ENCODE measurements around the gene UGT1A5. TPM values are rescaled to one million over a fixed set of nuclear protein-coding genes. Genes with fewer than 3 reads are reported as not detected.

UGT1A5 gene
- total RNA-seq (2016; rRNA removed; fragmentation: Illumina TruSeq; extraction: Trizol): not detected in 2 replicates
- total RNA-seq (2016; cell fraction: cytosol; rRNA removed; fragmentation: Illumina TruSeq; extraction: Trizol; ENCODE audit: low read depth): not detected in 2 replicates
- not detected in 2 replicates for total RNA-seq (2016; cell fraction: insoluble cytoplasmic fraction; rRNA removed; fragmentation: Illumina TruSeq; extraction: Trizol)
- total RNA-seq (2016; cell fraction: membrane; rRNA removed; fragmentation: Illumina TruSeq; extraction: Trizol): not detected in 2 replicates
- total RNA-seq (2016; cell fraction: nucleus; rRNA removed; fragmentation: Illumina TruSeq; extraction: Trizol): not detected in 2 replicates
- polyA plus RNA-seq (2011; rRNA removed): not detected in 2 replicates
- polyA plus RNA-seq (2011; cell fraction: cytosol; rRNA removed): not detected in 2 replicates
- polyA plus RNA-seq (2011; cell fraction: nucleus; rRNA removed): not detected in 2 replicates
- not detected in 2 replicates for polyA plus RNA-seq (2012)
- polyA plus RNA-seq (2016; cell fraction: cytosol; fragmentation: Illumina TruSeq; extraction: Trizol; ENCODE audit: low read depth): not detected in 2 replicates
- not detected in 2 replicates for polyA plus RNA-seq (2016; cell fraction: insoluble cytoplasmic fraction; fragmentation: Illumina TruSeq; extraction: Trizol; ENCODE audit: low read depth)
- polyA plus RNA-seq (2016; cell fraction: membrane; fragmentation: Illumina TruSeq; extraction: Trizol; ENCODE audit: low read depth): not detected in 2 replicates
- polyA plus RNA-seq (2016; cell fraction: nucleus; fragmentation: Illumina TruSeq; extraction: Trizol; ENCODE audit: insufficient read depth, low read depth): not detected in 2 replicates
- polyA minus RNA-seq (2011; rRNA and poly(A)+ RNA removed; ENCODE audit: low replicate concordance): 0.84 TPM in 1 of 2 replicates, not detected in the other
- polyA minus RNA-seq (2011; cell fraction: cytosol; rRNA and poly(A)+ RNA removed): not detected in 2 replicates
- not detected in 2 replicates for polyA minus RNA-seq (2011; cell fraction: nucleus; rRNA and poly(A)+ RNA removed)
- not detected for Bru-seq, nascent RNA
- not detected for BruChase-seq, experiment 1, labeled RNA remaining after a 6-hour chase
- not detected for BruChase-seq, experiment 2, labeled RNA remaining after a 2-hour chase
- long read RNA-seq, experiment 1: 0 reads
- long read RNA-seq, experiment 2: 0 reads

DNA sequence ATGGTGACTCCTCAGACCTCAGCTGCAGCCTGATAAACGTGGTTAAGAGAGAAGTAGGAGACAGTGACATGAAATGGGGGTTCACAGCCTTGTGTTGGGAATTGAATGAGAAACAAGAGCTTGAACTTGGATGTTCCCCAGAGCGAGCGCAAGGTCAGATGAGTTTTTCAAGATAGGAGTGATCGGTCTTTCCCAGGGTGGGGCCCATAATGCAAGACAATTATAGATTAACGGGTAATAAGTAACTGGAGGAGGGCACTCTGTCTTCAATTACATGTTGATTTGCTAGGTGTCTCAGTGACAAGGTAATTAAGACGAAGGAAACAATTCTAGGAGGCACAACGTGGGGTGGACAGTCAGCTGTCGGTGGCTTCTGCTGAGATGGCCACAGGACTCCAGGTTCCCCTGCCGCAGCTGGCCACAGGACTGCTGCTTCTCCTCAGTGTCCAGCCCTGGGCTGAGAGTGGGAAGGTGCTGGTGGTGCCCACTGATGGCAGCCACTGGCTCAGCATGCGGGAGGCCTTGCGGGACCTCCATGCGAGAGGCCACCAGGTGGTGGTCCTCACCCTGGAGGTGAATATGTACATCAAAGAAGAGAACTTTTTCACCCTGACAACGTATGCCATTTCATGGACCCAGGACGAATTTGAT, at the start of gene UGT1A5:
Gene UGT1A5, plus strand, starts transcription at position 297 of the 651 bp plus-strand sequence. Its CDS starts 85 bp downstream, at position 382.
- Histone ChIP-seq H3K4me3 (replicated peaks in 1 of 3; ENCODE audit: insufficient read depth in 1 of 3, low read depth in 2 of 3, low read length in 3 of 3) (no peak within 1 kb of the TSS), H3K4me1 (ENCODE audit: insufficient read depth, low read length) (no peaks in the 10 kb centered on the region), H3K36me3 (replicated peaks in 1 of 2; ENCODE audit: control insufficient read depth in 1 of 2, insufficient read depth in 2 of 2, low read length in 2 of 2) (no peaks in the 10 kb centered on the region), H3K9ac (ENCODE audit: insufficient read depth, low read depth, low read length) (no peak within 1 kb of the TSS), H3K9me3 (ENCODE audit: low read length) (no peaks in the 10 kb centered on the region), H3K27ac (ENCODE audit: extremely low read length, insufficient read depth, low read length) (no peak within 1 kb of the TSS), H2AFZ (ENCODE audit: low read length) (no peak within 1 kb of the TSS), H3K4me2 (ENCODE audit: low read depth, low read length) (no peak within 1 kb of the TSS), H4K20me1 (ENCODE audit: insufficient read depth, low read length) (no peaks in the 10 kb centered on the region), H3K27me3 (ENCODE audit: control insufficient read depth in 1 of 2, insufficient read depth in 2 of 2, low read length in 2 of 2) (no peaks in the 10 kb centered on the region), H3K79me2 (ENCODE audit: insufficient read depth, low read length) (no peaks in the 10 kb centered on the region)
- WGBS (ENCODE audit: low lambda C conversion rate): 74% methylated on average over 14 of the region's 14 CpGs
- in situ Hi-C loops (cut with HindIII; ENCODE audit: extremely low pct_ligation_motif_present, low pct_unique_long_range_greater_than_20kb) (no loop called here), intact Hi-C loops (cut with micrococcal nuclease; ENCODE audit: unreplicated experiment) (loop anchor here (5.0 kb wide), 3 partner anchors 130 to 310 kb away; no protein-coding TSS in a partner anchor)
- POLR2A ChIA-PET: no interaction called here
- no peak for ATAC-seq
- CTCF ChIA-PET (ENCODE audit: low intra/inter-chr PET ratio, low total read pairs): no interaction called here
- FAIRE-seq: no peak
- BruUV-seq (replicated peaks): no TSS peak
- DNase-seq (ENCODE audit: low spot score): no peak
- TF ChIP-seq STAG1 (CRISPR knock-in tag; IDR thresholded peaks at IDR 0.05): 0 out of 2 replicates have a peak, but pooled peaks have one; percentile 7
- no peak for TF ChIP-seq CREM (IDR thresholded peaks at IDR 0.05)
- TF ChIP-seq CREM (CRISPR knock-in tag; IDR thresholded peaks at IDR 0.05): no peak
- TF ChIP-seq ZNF780A (CRISPR knock-in tag; IDR thresholded peaks at IDR 0.05): no peak
- no peak for TF ChIP-seq NCOA1 (CRISPR knock-in tag; IDR thresholded peaks at IDR 0.05)
- TF ChIP-seq, protein P1, sequence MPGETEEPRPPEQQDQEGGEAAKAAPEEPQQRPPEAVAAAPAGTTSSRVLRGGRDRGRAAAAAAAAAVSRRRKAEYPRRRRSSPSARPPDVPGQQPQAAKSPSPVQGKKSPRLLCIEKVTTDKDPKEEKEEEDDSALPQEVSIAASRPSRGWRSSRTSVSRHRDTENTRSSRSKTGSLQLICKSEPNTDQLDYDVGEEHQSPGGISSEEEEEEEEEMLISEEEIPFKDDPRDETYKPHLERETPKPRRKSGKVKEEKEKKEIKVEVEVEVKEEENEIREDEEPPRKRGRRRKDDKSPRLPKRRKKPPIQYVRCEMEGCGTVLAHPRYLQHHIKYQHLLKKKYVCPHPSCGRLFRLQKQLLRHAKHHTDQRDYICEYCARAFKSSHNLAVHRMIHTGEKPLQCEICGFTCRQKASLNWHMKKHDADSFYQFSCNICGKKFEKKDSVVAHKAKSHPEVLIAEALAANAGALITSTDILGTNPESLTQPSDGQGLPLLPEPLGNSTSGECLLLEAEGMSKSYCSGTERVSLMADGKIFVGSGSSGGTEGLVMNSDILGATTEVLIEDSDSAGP (CRISPR knock-in tag; IDR thresholded peaks at IDR 0.05; ENCODE audit: borderline replicate concordance): no peak
- TF ChIP-seq, protein P2, sequence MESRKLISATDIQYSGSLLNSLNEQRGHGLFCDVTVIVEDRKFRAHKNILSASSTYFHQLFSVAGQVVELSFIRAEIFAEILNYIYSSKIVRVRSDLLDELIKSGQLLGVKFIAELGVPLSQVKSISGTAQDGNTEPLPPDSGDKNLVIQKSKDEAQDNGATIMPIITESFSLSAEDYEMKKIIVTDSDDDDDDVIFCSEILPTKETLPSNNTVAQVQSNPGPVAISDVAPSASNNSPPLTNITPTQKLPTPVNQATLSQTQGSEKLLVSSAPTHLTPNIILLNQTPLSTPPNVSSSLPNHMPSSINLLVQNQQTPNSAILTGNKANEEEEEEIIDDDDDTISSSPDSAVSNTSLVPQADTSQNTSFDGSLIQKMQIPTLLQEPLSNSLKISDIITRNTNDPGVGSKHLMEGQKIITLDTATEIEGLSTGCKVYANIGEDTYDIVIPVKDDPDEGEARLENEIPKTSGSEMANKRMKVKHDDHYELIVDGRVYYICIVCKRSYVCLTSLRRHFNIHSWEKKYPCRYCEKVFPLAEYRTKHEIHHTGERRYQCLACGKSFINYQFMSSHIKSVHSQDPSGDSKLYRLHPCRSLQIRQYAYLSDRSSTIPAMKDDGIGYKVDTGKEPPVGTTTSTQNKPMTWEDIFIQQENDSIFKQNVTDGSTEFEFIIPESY (CRISPR knock-in tag; IDR thresholded peaks at IDR 0.05): peak; percentile 69; the same call in 1 of the 2 replicates

All from HepG2 (cell line).